Endothelial cell of umbilical vein (primary cell): ENCODE results near the gene FBH1.

Experiments used
- EZH2 ChIP-seq: IDR thresholded peaks from 2 replicates; pipeline ENCODE4 v1.6.1; 2012; ENCODE audit warnings: borderline replicate concordance, low read depth, mild to moderate bottlenecking, moderate library complexity, low read length, inconsistent platforms; ENCODE audit not compliant: severe bottlenecking
- POLR2A ChIP-seq: IDR thresholded peaks from 2 replicates; pipeline ENCODE4 v1.6.1; 2012; ENCODE audit warnings: low read depth, mild to moderate bottlenecking, control low read depth, low read length
- TF ChIP-seq, protein P1 (sequence below), 2 donors: IDR thresholded peaks; 1 replicate in 1 of 2; 2 replicates in 1 of 2; pipeline ENCODE4 v1.5.1; 2011; ENCODE audit warnings: low read length in 2 of 2, mild to moderate bottlenecking in 2 of 2, moderate library complexity in 2 of 2, control low read depth in 1 of 2, inconsistent platforms in 1 of 2, low read depth in 1 of 2; ENCODE audit not compliant: insufficient read depth in 1 of 2; ENCODE audit errors: extremely low read depth in 1 of 2

GRCh38 chr10:5896208-5897052 lies 6.4 kb downstream of the FBH1 start:
- TF ChIP-seq, protein P1, sequence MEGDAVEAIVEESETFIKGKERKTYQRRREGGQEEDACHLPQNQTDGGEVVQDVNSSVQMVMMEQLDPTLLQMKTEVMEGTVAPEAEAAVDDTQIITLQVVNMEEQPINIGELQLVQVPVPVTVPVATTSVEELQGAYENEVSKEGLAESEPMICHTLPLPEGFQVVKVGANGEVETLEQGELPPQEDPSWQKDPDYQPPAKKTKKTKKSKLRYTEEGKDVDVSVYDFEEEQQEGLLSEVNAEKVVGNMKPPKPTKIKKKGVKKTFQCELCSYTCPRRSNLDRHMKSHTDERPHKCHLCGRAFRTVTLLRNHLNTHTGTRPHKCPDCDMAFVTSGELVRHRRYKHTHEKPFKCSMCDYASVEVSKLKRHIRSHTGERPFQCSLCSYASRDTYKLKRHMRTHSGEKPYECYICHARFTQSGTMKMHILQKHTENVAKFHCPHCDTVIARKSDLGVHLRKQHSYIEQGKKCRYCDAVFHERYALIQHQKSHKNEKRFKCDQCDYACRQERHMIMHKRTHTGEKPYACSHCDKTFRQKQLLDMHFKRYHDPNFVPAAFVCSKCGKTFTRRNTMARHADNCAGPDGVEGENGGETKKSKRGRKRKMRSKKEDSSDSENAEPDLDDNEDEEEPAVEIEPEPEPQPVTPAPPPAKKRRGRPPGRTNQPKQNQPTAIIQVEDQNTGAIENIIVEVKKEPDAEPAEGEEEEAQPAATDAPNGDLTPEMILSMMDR (IDR thresholded peaks at IDR 0.05; ENCODE audit: extremely low read depth in 1 of 2, insufficient read depth in 1 of 2, low read depth in 1 of 2, low read length in 2 of 2): no peak
- TF ChIP-seq POLR2A (no peak), EZH2 (no peak)
